ENCODE results near the gene AVPI1. TPM values are rescaled to one million over a fixed set of nuclear protein-coding genes. Genes with fewer than 3 reads are reported as not detected.

The AVPI1 gene
- total RNA-seq, 1 donor from 2014 or later, result 2.6 TPM

DNA sequence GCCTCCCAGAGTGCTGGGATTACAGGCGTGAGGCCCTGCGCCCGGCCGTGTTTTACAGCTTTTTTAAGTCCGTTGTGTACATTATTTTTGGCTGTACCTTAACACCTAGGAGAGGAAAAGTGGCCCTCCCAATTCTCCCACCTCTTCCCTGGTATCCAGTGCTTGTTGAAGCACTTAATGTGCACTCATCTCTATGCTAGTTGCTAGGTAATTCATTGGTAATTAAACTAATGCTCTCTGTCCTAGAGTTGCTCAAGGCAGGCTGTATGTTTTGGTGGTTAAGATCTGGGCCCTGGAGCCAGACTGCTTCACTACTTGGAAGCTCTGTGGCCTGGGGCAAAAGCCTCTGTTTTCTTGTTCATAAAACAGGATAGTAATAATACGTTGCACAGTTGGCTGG is 19.6 kb downstream of the AVPI1 start:
- Histone ChIP-seq H4K20me1 (ENCODE audit: low read depth) (no peaks in the 10 kb centered on the region), H3K79me2 (ENCODE audit: low read depth) (no peaks in the 10 kb centered on the region), H3K9ac (no peak overlapping the region), H3K9me3 (ENCODE audit: low read depth) (no peaks in the 10 kb centered on the region), H2AFZ (replicated peaks) (no peak overlapping the region), H3K27ac (no peak overlapping the region), H3K4me3 (no peak overlapping the region), H3K4me1 (no peaks in the 10 kb centered on the region), H3K27me3 (no peaks in the 10 kb centered on the region), H3K36me3 (no peaks in the 10 kb centered on the region), H3F3A (ENCODE audit: low read depth) (no peaks in the 10 kb centered on the region), H3K4me2 (no peak overlapping the region)
- no peak for DNase-seq (ENCODE audit: low spot score)
- no peak overlapping the region for H3K27ac Mint-ChIP-seq
- no peaks in the 10 kb centered on the region for H3K4me1 Mint-ChIP-seq
- H3K9me3 Mint-ChIP-seq, result no peaks in the 10 kb centered on the region
- peaks cover 17% of the 10 kb centered on the region for H3K36me3 Mint-ChIP-seq
- TF ChIP-seq, protein P1, sequence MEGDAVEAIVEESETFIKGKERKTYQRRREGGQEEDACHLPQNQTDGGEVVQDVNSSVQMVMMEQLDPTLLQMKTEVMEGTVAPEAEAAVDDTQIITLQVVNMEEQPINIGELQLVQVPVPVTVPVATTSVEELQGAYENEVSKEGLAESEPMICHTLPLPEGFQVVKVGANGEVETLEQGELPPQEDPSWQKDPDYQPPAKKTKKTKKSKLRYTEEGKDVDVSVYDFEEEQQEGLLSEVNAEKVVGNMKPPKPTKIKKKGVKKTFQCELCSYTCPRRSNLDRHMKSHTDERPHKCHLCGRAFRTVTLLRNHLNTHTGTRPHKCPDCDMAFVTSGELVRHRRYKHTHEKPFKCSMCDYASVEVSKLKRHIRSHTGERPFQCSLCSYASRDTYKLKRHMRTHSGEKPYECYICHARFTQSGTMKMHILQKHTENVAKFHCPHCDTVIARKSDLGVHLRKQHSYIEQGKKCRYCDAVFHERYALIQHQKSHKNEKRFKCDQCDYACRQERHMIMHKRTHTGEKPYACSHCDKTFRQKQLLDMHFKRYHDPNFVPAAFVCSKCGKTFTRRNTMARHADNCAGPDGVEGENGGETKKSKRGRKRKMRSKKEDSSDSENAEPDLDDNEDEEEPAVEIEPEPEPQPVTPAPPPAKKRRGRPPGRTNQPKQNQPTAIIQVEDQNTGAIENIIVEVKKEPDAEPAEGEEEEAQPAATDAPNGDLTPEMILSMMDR (IDR thresholded peaks at IDR 0.05), result no peak
- TF ChIP-seq EZH2phosphoT487 (IDR thresholded peaks at IDR 0.05) (no peak), EZH2 (IDR thresholded peaks at IDR 0.05) (no peak)
- H3K27me3 Mint-ChIP-seq (ENCODE audit: insufficient read depth, low read depth), result no peaks in the 10 kb centered on the region
- H3K4me3 Mint-ChIP-seq, result no peak overlapping the region

GRCh38 chr10:97666992-97667391 is 20.0 kb downstream of the AVPI1 start:
- Histone ChIP-seq H2AFZ (replicated peaks) (no peak overlapping the region), H3K9me3 (ENCODE audit: low read depth) (no peaks in the 10 kb centered on the region), H3K4me1 (no peaks in the 10 kb centered on the region), H3K27ac (no peak overlapping the region), H3K4me3 (no peak overlapping the region), H4K20me1 (ENCODE audit: low read depth) (no peaks in the 10 kb centered on the region), H3K4me2 (no peak overlapping the region), H3K9ac (no peak overlapping the region), H3F3A (ENCODE audit: low read depth) (no peaks in the 10 kb centered on the region), H3K27me3 (no peaks in the 10 kb centered on the region), H3K36me3 (no peaks in the 10 kb centered on the region), H3K79me2 (ENCODE audit: low read depth) (no peaks in the 10 kb centered on the region)
- Mint-ChIP-seq H3K9me3 (no peaks in the 10 kb centered on the region), H3K4me3 (no peak overlapping the region), H3K27ac (no peak overlapping the region), H3K4me1 (no peaks in the 10 kb centered on the region), H3K36me3 (peaks cover 17% of the 10 kb centered on the region), H3K27me3 (ENCODE audit: insufficient read depth, low read depth) (no peaks in the 10 kb centered on the region)
- TF ChIP-seq EZH2phosphoT487 (IDR thresholded peaks at IDR 0.05), result no peak
- TF ChIP-seq, protein P1 (IDR thresholded peaks at IDR 0.05), result no peak
- TF ChIP-seq EZH2 (IDR thresholded peaks at IDR 0.05), result no peak
- DNase-seq (ENCODE audit: low spot score), result no peak

- peaks cover 2% of the 10 kb centered on the region for H3K27me3 Mint-ChIP-seq (ENCODE audit: insufficient read depth, low read depth)
- no peak overlapping the region for H3K4me3 Mint-ChIP-seq
- H3K27ac Mint-ChIP-seq, result no peak overlapping the region
Observed at GRCh38 chr10:97664282-97664850, 22.7 kb downstream of the AVPI1 start.

More at GRCh38 chr10:97664282-97664850, 22.7 kb downstream of the AVPI1 start:
- Histone ChIP-seq H3K79me2 (ENCODE audit: low read depth) (no peaks in the 10 kb centered on the region), H3K9ac (no peak overlapping the region), H3K4me1 (no peaks in the 10 kb centered on the region), H3F3A (ENCODE audit: low read depth) (no peaks in the 10 kb centered on the region), H3K9me3 (ENCODE audit: low read depth) (no peaks in the 10 kb centered on the region), H3K27me3 (no peaks in the 10 kb centered on the region), H3K4me3 (no peak overlapping the region), H3K4me2 (no peak overlapping the region), H2AFZ (replicated peaks) (no peak overlapping the region), H4K20me1 (ENCODE audit: low read depth) (no peaks in the 10 kb centered on the region), H3K36me3 (no peaks in the 10 kb centered on the region), H3K27ac (no peak overlapping the region)
- H3K36me3 Mint-ChIP-seq, result peaks cover 19% of the 10 kb centered on the region
- DNase-seq (ENCODE audit: low spot score), result no peak
- TF ChIP-seq, protein P1 (IDR thresholded peaks at IDR 0.05), result no peak
- no peak for TF ChIP-seq EZH2 (IDR thresholded peaks at IDR 0.05)
- TF ChIP-seq EZH2phosphoT487 (IDR thresholded peaks at IDR 0.05), result no peak
- no peaks in the 10 kb centered on the region for H3K4me1 Mint-ChIP-seq
- no peaks in the 10 kb centered on the region for H3K9me3 Mint-ChIP-seq
